A172 (cell line): ENCODE data around the gene SLC12A7. TPM values are rescaled to one million over a fixed set of nuclear protein-coding genes. Genes with fewer than 3 reads are reported as not detected.
A peak's percentile ranks its signal among the peaks of the same experiment; 100 is the strongest.
"Not testable (repeated sequence)": the region's sequence is repeated elsewhere in the genome, so short reads cannot be mapped to it uniquely, and the experiment has no call there.

Source experiments
- DNase-seq: peaks from one replicate; pipeline ENCODE4 v3.0.0-alpha.2; 2015; ENCODE audit warnings: low spot score
- total RNA-seq: library from RNA; depleted of rRNA; stranded (reverse); fragments of >200 nt; shearing (Covaris generic); gene quantifications from 2 replicates; pipeline ENCODE4 v1.2.3, GENCODE V29; 2014; rRNA removed

The SLC12A7 gene
- total RNA-seq, result 8.5 and 10.2 TPM in 2 replicates

DNA sequence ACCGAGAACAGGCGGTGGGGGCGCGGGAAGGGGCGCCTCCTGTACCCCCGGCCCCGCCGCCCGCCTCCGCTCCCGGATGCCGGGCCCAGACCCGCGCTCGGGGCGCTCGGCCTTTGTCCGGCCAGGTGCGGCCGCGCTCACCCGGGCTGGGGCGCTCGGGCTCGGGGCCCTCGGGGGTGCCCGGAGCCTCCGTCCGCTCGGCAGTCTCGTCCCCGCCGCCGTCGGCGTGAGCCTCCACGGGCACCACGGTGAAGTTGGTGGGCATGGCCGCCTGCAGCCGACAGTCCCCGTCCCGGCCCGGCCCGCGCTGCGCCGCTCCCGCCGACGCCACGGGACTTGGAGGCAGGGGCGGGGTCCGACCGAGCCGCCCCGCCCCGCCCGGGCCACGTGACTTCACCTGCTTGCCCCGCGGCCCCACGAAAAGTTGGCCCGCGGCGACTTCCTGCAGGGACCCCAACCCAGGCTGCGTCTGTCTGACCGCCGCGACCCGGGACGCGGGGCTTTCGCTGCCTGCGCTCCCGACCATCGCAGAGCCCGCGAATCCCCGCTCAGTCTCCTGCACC lies at the start of gene SLC12A7:
Gene SLC12A7 (minus strand): TSS at position 337 of the 563 bp plus-strand sequence. CDS start 72 bp downstream, at position 265.
- no peak for DNase-seq

DNA sequence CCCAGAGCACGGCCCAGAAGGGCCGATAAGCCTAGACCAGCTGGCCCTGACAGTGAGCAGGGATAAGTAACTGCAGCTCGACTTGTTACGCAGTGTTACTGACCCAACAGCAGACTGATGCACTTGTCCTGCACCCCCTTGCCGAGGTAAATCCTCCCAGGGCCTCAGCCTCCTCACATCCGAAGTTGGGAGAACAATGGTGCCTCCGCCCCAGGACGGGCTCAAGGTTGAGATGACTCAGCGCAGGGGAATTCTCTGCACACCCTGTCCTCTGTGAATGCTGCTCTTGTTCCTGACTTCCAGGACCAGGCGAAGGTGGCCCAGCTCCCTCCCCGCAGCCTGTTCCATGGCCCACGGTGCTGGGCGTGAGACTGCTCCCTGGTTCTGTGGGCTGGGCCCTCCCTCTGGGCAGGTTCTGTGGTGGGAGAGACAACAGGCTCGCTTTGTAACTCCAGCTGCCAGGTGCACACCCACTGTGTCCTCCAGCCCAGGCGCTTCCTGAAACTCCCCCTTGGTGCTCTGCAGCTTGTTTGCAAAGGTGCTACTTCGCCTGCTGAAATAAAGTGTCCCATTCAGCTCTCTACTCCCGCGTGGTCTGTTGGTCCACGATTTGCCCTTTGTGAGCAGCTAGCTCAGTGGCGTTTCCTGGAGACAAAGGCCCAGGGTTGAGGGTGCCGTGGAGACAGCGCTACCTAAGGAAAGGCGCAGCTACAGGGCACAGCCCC lies 49.4 kb upstream of the SLC12A7 start:
- peak; percentile 76 for DNase-seq

DNA sequence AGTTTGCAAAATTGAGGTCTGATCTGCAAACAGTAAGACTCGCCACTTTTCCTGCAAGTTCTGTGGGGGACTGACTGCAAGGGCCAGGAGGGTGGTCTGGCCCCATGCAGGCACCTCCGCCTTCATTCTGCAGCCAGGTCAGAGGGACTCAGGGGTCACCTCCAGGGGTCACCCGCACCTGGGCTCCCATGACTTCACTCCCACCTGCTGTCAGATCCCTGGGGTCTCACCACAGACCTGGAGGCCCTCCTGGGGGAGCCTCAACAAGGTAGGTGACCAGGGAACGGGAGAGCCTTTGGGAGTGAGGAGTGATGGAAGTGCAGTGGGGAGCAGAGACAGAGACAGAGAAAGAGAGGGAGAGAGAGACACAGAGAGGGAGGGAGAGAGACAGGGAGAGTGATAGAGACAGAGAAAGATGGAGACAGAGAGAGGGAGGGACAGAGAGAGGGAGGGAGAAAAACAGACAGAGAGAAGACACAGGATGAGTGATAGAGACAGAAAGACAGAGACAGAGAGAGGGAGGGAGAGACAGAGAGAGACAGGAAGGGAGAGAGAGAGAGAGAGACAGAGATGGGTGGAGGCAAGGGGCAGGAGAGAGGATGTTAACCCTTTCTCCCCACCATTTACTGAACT lies 48.0 kb upstream of the SLC12A7 start:
- DNase-seq, result no peak

DNA sequence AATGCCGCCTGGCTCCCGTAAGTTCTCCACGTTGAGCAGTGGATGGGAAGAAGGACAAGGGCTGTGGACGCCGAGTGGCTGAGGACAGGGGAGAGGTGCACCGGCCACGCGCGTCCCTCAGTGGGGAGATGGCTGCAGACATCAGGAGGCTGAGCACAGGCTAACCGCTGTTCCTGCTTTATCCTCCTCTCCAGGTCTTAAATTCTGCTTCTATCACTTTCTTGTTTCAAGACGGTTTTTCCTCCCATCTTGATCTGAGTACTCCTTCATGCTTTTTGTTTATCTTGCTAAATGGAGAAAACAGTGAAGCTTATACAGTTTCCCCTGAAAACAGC lies 47.4 kb upstream of the SLC12A7 start:
- DNase-seq, result no peak

DNA sequence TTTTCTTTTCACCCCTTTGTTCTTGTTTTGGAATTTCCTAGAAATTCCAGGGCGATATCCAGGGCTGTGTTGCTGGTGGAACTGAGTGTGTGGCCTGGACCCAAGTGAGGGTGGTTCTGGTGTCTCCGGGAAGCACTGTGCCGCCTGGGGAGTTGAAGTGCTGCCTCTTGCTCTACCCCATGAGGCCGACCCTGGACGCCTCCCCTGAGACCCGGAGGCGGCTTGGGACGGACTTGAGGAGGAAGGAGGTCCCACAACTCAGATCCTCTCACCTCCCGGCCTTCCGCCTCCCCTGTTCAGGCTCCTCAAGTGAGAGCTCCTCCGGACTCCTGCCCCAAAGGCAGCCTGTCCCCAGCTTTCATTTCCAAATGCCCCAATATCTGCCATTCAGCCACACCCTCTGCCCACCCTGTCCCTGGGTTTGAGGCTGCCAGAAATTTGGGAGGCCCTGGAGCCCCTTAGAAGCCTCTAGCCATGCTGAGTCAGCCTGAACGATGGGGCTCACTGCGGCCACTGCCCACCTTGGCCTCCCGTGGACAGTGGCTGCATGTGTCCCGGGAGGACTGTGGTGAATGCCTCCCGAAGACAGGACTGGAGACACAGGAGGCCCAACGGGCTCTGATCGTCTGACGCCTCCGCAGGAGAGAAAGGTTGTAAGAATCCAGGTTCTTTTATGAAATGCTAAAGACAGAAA lies 46.9 kb upstream of the SLC12A7 start:
- no peak for DNase-seq

DNA sequence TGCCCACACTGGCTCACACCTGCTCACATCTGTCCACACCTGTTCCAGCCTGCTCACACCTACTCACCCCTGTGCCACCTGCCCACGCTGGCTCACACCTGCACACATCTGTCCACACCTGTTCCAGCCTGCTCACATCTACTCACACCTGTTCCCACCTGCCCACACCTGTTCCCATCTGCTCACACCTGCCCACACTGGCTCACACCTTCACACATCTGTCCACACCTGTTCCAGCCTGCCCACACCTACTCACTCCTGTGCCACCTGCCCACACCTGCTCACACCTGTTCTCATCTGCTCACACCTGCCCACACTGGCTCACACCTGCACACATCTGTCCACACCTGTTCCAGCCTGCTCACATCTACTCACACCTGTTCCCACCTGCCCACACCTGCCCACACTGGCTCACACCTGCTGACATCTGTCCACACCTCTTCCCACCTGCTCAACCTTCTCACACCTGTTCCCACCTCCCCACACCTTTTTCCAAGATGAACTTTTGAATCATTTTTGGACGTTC lies 45.7 kb upstream of the SLC12A7 start:
- DNase-seq, result not testable (repeated sequence)

DNA sequence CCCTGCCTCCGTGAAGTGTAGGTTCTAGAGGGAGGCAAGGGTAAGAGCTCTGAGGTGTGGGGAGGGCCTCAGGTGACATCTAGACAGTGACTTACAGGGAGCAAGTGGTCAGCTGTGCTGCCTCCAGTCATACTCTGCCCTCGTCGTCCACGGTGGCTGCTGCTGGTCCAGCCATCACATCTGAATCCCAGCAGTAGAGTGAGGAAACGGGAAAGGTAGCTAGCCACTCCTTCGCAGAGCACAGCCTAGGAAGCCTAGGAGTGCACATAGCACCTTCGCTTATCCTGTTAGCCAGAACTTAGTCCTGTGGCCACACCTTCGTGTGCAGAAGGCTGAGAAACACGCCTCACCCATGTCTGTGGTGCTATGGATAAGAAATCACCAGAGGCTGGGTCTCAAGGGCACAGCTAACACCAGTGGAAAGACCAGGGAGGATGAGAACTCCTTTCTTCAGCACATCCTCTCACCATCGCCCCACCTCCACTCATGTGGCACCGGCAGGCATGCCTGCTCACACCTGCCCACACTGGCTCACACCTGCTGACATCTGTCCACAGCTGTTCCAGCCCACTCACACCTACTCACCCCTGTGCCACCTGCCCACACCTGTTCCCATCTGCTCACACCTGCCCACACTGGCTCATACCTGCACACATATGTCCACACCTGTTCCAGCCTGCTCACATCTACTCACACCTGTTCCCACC lies 45.0 kb upstream of the SLC12A7 start:
- DNase-seq, result no peak

DNA sequence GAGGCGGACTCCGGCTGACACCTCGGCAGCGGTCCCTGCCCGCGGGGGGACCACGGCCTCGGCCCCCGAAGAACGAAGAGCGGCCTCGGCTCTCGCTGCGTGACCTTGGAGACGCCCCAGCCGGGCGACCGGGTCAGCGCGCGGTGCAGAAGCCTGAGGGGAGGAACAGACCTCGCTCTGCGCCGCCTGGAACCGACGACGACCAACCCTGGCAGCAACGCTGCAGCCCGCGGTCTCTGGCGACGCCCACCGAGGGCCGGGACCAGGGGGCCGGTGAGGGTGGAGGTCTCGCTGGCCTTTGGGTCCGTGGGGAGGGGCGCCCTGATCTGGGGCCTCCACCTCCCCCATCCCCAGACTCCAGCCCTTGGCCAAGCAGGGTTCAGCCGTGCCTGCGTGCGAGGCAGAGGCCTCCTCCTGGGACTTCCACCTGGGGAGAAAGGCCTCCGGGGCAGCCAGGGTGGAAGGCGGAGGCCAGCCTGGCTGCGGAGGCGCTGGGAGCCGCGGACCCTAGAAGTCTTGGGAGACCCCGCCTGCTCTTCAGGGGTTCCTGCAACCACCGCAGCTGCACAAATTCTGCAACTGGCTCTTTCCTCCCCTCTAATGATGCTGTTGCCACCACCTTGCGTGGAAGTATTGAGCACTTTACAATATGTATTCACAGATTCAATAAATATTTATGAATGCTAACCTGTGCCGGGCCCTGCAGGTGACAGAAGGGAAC lies 44.3 kb upstream of the SLC12A7 start:
- DNase-seq, result no peak

DNA sequence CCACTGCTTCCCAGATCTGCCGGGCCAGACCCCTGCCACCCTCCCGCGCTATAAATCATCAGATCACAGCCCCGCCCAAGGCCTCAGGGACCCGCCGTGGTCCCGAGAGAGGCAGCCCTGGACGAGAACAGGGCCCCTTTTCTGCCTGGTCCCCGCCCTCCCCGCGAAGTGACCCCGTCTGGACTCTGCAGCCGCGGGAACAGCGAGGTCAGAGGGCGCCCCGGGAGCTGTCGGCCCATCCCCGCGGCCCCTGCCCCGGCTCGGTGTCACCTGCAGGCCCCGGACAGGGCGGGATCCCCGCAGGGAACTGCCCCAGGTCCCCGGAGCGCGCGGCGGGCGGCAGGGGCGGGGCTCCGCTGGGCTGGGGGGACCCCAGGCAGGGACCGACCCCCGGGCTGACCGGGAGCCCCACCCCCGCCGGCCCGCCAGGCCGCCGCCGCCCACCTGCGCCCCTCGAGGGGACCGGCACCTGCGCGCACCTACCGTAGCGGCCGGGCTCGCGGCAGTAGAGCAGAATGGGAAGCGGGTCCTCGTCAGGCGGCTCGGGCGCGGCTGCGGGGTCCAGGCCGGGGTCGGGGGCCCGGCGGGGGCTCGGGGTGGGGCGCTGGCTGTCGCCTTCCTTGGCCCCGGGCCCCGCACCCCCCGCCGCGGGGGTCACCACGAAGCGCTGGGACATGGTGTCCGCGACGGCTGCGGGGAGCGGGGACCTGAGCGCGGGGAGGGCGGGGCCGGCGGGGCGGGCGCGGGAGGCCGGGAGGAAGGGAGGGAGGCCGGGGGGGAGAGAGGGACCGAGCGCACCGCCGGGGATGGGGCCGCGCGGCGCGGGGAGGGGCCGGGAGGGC lies 43.5 kb upstream of the SLC12A7 start:
- no peak for DNase-seq

DNA sequence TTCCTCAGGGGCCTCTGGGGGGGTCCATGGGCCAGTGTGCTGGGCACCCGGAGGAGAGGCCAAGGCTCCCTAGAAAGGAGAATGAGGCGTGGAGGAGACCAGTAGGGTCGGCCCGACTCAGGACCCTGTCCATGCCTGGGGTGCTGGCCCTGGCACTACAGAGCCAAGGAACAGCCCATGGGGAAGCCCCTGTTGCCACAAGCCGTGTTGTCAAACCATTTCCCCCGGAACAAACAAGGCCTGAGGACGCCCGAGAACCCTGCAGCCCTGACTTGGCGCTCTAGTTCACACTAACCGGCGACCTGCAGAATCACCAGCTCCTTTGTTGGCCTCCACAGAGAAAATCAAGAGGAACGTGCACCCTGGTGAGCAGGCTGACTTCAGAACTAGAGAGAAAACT lies 41.6 kb upstream of the SLC12A7 start:
- DNase-seq, result no peak

DNA sequence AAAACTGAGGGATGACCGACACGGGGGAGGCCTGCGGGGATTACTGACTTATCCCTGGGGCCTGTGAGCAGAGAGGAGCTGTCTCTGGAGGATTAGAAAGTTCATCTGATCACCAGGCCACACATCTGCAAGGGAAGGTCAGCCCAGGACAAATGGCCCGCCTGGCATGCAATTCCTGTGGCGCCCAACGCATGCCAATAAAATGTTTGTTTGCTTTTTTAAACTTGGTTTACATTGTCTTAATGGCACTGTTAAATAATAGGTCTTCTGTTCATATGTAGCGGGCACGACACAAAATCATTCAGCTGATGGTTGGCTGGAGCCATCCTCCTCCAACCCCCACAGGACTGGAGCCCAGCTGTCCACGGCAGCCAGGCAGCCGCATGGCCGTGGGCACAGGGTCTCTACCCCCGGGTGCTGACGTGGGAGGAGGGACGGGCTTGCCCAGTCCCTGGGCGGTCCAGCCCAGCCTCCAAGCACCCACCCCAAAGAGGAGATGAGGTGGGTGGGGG lies 41.0 kb upstream of the SLC12A7 start:
- peak; percentile 74 for DNase-seq

DNA sequence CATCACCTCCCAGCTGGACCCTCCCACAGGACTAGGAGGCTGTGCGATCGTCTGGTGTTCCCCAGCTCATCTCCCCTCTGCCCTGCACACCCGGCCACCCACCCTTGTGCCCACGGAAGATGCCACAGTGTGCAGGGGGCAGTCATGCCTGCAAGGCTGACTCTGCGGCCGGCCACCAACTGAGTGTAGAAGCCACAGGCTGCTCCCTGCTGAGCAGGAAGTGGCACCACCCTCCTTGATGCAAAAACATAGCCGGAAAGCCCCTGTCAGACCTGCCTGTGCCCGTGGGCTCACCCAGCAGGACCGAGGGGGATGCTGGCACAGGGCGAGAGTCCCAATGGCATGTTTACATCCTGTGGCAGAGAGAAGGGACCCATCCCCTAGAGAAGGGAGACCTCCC lies 40.3 kb upstream of the SLC12A7 start:
- peak; percentile 79 for DNase-seq

DNA sequence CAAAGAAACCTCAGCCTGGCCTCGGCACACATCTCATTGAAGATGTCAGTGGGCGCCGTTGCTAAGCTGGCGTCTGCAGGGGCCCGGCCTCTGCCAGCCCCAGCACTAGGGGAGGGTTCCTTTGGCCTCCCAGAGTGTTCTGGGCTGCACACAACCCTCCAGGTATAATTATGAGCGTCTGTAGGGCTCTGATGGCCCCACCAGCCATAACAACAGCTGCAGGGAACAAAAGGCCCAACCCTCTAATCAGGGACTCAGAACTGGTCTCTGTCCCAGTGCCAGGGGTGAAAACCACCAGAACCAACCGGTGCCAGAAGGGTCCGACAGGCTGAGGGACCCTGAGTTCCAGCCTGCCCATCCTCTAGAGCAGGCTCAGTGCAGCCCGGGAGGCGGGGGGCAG lies 39.5 kb upstream of the SLC12A7 start:
- DNase-seq, result no peak

DNA sequence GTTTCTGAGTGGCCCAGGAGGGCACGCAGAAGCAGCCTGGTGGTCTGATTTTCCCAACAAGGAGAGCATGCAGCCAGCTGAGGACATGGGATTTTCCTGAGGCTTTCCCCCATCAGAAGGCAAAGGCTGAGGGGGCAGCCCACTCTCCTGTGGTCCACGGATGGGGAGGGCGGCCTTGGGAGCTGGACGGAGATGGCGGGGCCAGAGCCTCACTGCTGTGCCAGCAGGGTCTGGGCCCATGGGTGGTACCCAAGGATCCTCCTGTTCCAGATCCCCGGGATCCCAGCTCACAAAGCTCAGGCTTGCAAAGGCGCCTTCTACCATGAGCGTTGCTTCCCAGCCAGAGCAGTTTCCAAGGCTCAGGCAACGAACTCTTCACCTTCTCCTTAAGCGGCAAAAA lies 39.0 kb upstream of the SLC12A7 start:
- DNase-seq, result no peak

DNA sequence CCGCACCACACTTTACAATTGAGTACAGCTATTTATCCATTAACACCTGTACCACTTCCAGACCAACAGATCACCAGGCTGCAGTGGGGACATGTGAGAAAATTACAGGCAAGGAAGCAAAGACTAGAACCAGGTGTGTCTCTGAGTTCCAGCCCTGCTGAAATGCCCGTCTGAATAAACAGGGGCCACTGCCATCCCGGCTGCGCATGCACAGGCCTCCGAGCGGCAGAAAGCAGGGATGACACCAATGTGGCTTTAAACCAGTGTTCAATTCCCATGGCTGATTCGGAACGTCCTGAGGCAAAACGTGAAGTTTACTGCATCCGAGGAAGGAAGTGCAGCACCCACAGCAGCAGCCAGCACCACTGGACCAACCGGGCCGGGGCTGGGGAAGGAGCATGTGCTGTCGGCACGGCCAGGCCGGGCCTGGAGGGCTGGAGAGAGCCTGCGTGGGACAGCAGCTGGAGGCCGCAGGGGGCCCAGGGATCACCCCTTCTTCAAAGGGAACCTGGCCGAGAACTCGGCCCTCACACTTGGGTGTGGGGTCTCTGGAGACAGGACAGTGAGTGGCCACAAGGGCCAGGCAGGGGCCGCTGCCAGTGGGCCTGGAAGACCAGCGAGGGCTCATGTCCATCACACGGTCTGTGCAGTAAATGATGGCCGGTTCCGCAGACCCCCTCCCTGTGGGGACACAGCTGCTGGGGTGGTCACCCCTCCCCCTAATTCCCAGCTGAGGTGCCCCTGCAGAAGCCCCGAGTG lies 33.0 kb upstream of the SLC12A7 start:
- DNase-seq, result no peak

DNA sequence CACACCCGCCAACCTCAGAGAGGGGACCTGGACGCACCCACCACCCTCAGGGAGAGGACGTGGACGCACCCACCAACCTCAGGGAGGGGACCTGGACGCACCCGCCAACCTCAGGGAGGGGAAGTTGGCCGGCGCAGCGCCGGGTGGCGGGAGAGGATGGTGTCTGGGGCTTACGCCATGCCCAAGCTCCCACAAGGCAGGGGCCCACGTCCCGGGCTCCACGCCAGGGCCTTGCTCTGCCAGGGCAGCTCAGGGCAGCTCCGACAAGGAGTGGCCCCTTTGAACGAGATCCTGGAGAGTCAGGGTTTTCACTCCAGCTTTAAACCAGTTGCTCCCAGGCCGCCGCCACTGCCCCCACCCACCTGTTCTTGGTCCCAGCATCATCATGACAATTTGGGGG lies 32.2 kb upstream of the SLC12A7 start:
- DNase-seq, result no peak

DNA sequence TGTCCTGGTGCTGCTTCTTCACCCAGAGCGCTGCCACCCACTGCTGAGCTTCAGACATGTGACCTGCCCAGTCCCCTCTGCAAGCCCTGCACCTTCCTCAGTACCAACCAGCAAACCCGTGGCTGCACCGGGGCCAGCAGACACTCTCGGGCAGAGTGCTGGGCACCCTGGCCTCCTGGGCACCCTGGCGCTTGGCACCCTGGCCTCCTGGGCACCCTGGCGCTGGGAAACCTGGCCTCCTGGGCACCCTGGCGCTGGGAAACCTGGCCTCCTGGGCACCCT lies 31.7 kb upstream of the SLC12A7 start:
- no peak for DNase-seq

DNA sequence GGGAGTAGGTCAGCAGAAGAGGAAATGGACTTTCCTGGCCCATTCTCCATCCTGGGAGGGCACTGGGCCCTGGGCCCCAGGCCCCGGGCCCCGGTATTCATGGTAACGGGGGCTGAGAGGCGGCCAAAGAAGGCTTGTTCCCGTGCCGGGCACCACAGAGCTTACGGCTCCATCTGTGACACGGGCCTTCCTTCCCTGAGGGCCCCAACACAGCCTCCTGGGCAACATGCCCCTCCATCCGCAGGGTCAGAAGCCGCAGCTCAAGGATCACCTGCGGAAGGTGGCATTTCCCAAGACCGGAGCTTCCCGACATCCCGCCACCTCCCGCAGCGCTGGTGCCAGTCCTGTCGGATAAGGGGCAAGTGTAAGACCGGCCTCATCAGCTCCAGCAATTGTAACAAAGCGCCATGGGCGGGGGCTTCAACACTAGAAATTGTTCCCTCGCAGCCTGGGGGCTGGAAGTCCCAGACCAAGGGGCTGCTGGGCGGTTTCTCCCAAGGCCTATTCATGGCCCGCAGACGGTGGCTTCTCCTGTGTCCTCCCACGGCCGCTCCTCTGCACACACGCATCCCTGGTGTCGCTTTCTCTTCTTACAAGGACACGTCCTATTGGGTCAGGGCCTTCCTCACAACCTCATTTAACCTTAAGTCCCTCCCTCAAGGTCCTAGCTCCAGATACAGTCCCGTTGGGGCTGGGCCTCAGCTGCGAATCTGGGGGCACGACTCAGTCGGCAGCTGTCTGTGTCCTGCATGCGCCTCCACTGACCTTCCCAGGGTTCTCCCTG lies 31.2 kb upstream of the SLC12A7 start:
- no peak for DNase-seq

DNA sequence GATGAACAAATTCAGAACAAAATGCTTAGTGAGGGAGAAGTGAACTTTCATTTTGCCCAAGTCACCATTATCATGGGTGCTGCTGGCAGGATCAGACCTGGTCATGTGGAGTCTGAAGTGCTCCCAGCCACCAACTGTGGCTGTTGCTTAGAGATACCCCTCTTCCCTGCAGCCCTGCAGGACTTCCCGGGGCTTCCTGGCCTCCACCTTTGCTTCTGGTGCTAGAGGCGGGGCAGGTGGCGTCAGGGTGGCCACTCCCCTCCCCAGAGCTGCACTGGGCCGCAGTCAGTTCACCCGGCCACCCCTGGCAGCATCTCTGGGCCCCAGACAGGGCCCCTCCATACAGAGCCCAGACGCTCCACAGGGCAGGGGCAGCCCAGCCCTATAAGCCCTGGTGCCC lies 30.0 kb upstream of the SLC12A7 start:
- no peak for DNase-seq
